Neural progenitor cell (in vitro differentiated cells): Measurements from ENCODE around the gene ABCC4. TPM values are rescaled to one million over a fixed set of nuclear protein-coding genes. Genes with fewer than 3 reads are reported as not detected.

Experiments
- DNase-seq: peaks from one replicate; pipeline ENCODE4 v3.0.0-alpha.2; 2016; ENCODE audit warnings: low spot score
- H2AFZ ChIP-seq: fragments of 200-600 bp; sonication (generic); replicated peaks from 2 replicates; pipeline ENCODE4 v1.6.1; 2016; ENCODE audit warnings: antibody characterized with exemption
- H3F3A ChIP-seq: fragments of 200-600 bp; sonication (generic); 2 replicates; pipeline ENCODE4 v1.6.1; 2016; ENCODE audit warnings: antibody characterized with exemption, low read depth
- H3K27ac ChIP-seq: fragments of 200-600 bp; sonication (generic); 2 replicates; pipeline ENCODE4 v1.5.1; 2016; ENCODE audit warnings: mild to moderate bottlenecking
- H3K27me3 ChIP-seq: fragments of 200-600 bp; sonication (generic); 2 replicates; pipeline ENCODE4 v1.6.1; 2016; ENCODE audit warnings: mild to moderate bottlenecking, moderate library complexity
- H3K36me3 ChIP-seq: fragments of 200-600 bp; sonication (generic); 2 replicates; pipeline ENCODE4 v1.5.1; 2016
- H3K4me1 ChIP-seq: fragments of 200-600 bp; sonication (generic); 2 replicates; pipeline ENCODE4 v1.6.1; 2016; ENCODE audit warnings: mixed run types
- H3K4me2 ChIP-seq: fragments of 200-600 bp; sonication (generic); 2 replicates; pipeline ENCODE4 v1.6.1; 2016
- H3K4me3 ChIP-seq: fragments of 200-600 bp; sonication (generic); 2 replicates; pipeline ENCODE4 v1.5.1; 2016
- H3K79me2 ChIP-seq: fragments of 200-600 bp; sonication (generic); 2 replicates; pipeline ENCODE4 v1.6.1; 2016; ENCODE audit warnings: low read depth
- H3K9ac ChIP-seq: fragments of 200-600 bp; sonication (generic); 2 replicates; pipeline ENCODE4 v1.6.1; 2016
- H3K9me3 ChIP-seq: fragments of 200-600 bp; sonication (generic); 2 replicates; pipeline ENCODE4 v1.5.1; 2016; ENCODE audit warnings: low read depth
- H4K20me1 ChIP-seq: fragments of 200-600 bp; sonication (generic); 2 replicates; pipeline ENCODE4 v1.6.1; 2016; ENCODE audit warnings: low read depth
- H3K27ac Mint-ChIP-seq: 3 replicates; pipeline ENCODE4 v1.8.0; 2021; ENCODE audit warnings: mixed read lengths
- H3K27me3 Mint-ChIP-seq: 2 replicates; pipeline ENCODE4 v1.8.0; 2022; ENCODE audit warnings: low read depth, mild to moderate bottlenecking, inconsistent platforms, moderate library complexity, mixed read lengths; ENCODE audit not compliant: insufficient read depth
- H3K36me3 Mint-ChIP-seq: 3 replicates; pipeline ENCODE4 v1.8.0; 2021; ENCODE audit warnings: mixed read lengths
- H3K4me1 Mint-ChIP-seq: 3 replicates; pipeline ENCODE4 v1.8.0; 2021; ENCODE audit warnings: mixed read lengths
- H3K4me3 Mint-ChIP-seq: 3 replicates; pipeline ENCODE4 v1.8.0; 2021; ENCODE audit warnings: mild to moderate bottlenecking, moderate library complexity, mixed read lengths
- H3K9me3 Mint-ChIP-seq: 3 replicates; pipeline ENCODE4 v1.8.0; 2020; ENCODE audit warnings: mixed read lengths
- CTCF ChIP-seq: fragments of 200-600 bp; sonication (generic); IDR thresholded peaks from 2 replicates; pipeline ENCODE4 v1.5.1; 2017; ENCODE audit warnings: antibody characterized with exemption, mild to moderate bottlenecking
- EZH2 ChIP-seq: fragments of 200-600 bp; sonication (generic); IDR thresholded peaks from 2 replicates; pipeline ENCODE4 v1.6.1; 2017; ENCODE audit warnings: antibody characterized with exemption, mild to moderate bottlenecking, moderate library complexity
- EZH2phosphoT487 ChIP-seq: fragments of 200-600 bp; sonication (generic); IDR thresholded peaks from 2 replicates; pipeline ENCODE4 v1.6.1; 2017; ENCODE audit warnings: antibody characterized with exemption
- total RNA-seq: library from RNA; depleted of rRNA; stranded (reverse); fragments of >200 nt; gene quantifications from 2 replicates; pipeline ENCODE4 v1.2.3, GENCODE V29; 2015; ENCODE audit warnings: low replicate concordance

ABCC4 gene
- total RNA-seq, 1 donor from 2014 or later = 23.6 TPM

GRCh38 chr13:95023405-95023804, 277.8 kb downstream of the ABCC4 start:
- no peak for DNase-seq
- Mint-ChIP-seq H3K4me3 (no peak overlapping the region), H3K9me3 (no peaks in the 10 kb centered on the region), H3K27ac (no peak overlapping the region), H3K27me3 (peaks cover 5% of the 10 kb centered on the region), H3K4me1 (peaks cover 8% of the 10 kb centered on the region), H3K36me3 (peaks cover 7% of the 10 kb centered on the region)
- Histone ChIP-seq H3K4me2 (no peak overlapping the region), H3K4me1 (peaks cover 6% of the 10 kb centered on the region), H3F3A (peaks cover 5% of the 10 kb centered on the region), H3K36me3 (no peaks in the 10 kb centered on the region), H3K79me2 (no peaks in the 10 kb centered on the region), H3K9me3 (no peaks in the 10 kb centered on the region), H4K20me1 (no peaks in the 10 kb centered on the region), H2AFZ (no peak overlapping the region), H3K9ac (no peak overlapping the region), H3K27me3 (no peaks in the 10 kb centered on the region), H3K4me3 (no peak overlapping the region), H3K27ac (no peak overlapping the region)
- TF ChIP-seq EZH2 (no peak), EZH2phosphoT487 (no peak), CTCF (no peak)

- Mint-ChIP-seq H3K36me3 (peaks cover 8% of the 10 kb centered on the region), H3K9me3 (no peaks in the 10 kb centered on the region), H3K27ac (no peak overlapping the region), H3K4me1 (peaks cover 8% of the 10 kb centered on the region), H3K27me3 (peaks cover 3% of the 10 kb centered on the region), H3K4me3 (no peak overlapping the region)
- no peaks in the 10 kb centered on the region for H3K9me3 ChIP-seq
- no peak overlapping the region for H3K4me3 ChIP-seq
- no peaks in the 10 kb centered on the region for H4K20me1 ChIP-seq
- H3K27me3 ChIP-seq = no peaks in the 10 kb centered on the region
- TF ChIP-seq EZH2phosphoT487 = no peak
- no peak for TF ChIP-seq EZH2
- TF ChIP-seq CTCF = no peak
- no peak overlapping the region for H3K4me2 ChIP-seq
- peaks cover 6% of the 10 kb centered on the region for H3K4me1 ChIP-seq
- H3K9ac ChIP-seq = no peak overlapping the region
- no peak overlapping the region for H3K27ac ChIP-seq
- H3K36me3 ChIP-seq = no peaks in the 10 kb centered on the region
- peaks cover under 1% of the 10 kb centered on the region for H3F3A ChIP-seq
- H3K79me2 ChIP-seq = no peaks in the 10 kb centered on the region
- H2AFZ ChIP-seq = no peak overlapping the region
- DNase-seq = no peak
Observed at GRCh38 chr13:95020298-95020987, 280.8 kb downstream of the ABCC4 start.

- Histone ChIP-seq H4K20me1 (no peaks in the 10 kb centered on the region), H3F3A (no peaks in the 10 kb centered on the region), H3K4me2 (no peak overlapping the region), H3K36me3 (no peaks in the 10 kb centered on the region), H3K79me2 (no peaks in the 10 kb centered on the region), H3K4me3 (no peak overlapping the region), H3K9me3 (no peaks in the 10 kb centered on the region), H3K27ac (no peak overlapping the region), H3K4me1 (peaks cover 6% of the 10 kb centered on the region), H2AFZ (no peak overlapping the region), H3K9ac (no peak overlapping the region), H3K27me3 (no peaks in the 10 kb centered on the region)
- Mint-ChIP-seq H3K27ac (no peak overlapping the region), H3K4me1 (peaks cover 8% of the 10 kb centered on the region), H3K9me3 (no peaks in the 10 kb centered on the region), H3K27me3 (peaks cover 3% of the 10 kb centered on the region), H3K36me3 (peaks cover 8% of the 10 kb centered on the region), H3K4me3 (no peak overlapping the region)
- TF ChIP-seq CTCF = no peak
- no peak for TF ChIP-seq EZH2
- TF ChIP-seq EZH2phosphoT487 = no peak
- no peak for DNase-seq
Observed at GRCh38 chr13:95019886-95020285, 281.4 kb downstream of the ABCC4 start.
